Measurements from ENCODE around the gene SRGN. TPM values are rescaled to one million over a fixed set of nuclear protein-coding genes. Genes with fewer than 3 reads are reported as not detected.

Gene SRGN
- total and polyA plus RNA-seq, 2 of the 8 experiments (the other 6 are each of a cell fraction or from before 2014, with no cell fraction given) = 0.06 TPM; not detected in 1

DNA sequence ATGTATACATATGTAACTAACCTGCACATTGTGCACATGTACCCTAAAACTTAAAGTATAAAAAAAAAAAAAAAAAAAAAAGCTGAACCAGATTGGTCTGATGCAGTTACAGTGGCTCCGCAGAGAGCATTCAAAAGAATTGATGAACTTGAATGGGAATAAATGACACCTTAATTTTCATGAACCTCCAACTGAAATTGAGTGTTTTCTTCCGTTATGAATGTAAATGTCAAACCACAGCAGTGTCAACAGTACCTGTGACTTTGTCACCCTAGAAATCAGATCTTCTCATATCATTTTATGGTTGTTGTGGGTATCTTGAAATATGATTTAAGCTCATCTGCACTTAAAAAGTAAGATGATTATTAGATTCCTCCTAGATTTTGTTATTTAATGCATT lies 32.7 kb upstream of the SRGN start (continued):
- TF ChIP-seq SP1 (IDR thresholded peaks at IDR 0.05; ENCODE audit: low read depth, low read length) (no peak), CHD2 (IDR thresholded peaks at IDR 0.05; ENCODE audit: low read length) (no peak), BACH1 (IDR thresholded peaks at IDR 0.05; ENCODE audit: low read length) (no peak), ZNF274 (IDR thresholded peaks at IDR 0.05; ENCODE audit: borderline replicate concordance, extremely low read depth, low read length) (no peak), FOSL1 (IDR thresholded peaks at IDR 0.05; ENCODE audit: insufficient read depth, low read depth, low read length) (no peak), RBBP5 (IDR thresholded peaks at IDR 0.05; ENCODE audit: borderline replicate concordance, low read depth, low read length) (no peak), SP2 (IDR thresholded peaks at IDR 0.05; ENCODE audit: low read length) (no peak)
